Measurements from ENCODE around the gene TBCC. TPM values are rescaled to one million over a fixed set of nuclear protein-coding genes. Genes with fewer than 3 reads are reported as not detected.

Gene TBCC
- total RNA-seq, 4 donors from 2014 or later = 33.2 to 61.8 (median 45.1) TPM

GRCh38 chr6:42758756-42759430 lies 13.0 kb upstream of the TBCC start:
- ATAC-seq = peak; percentile 75 to 89
- H3K36me3 ChIP-seq = no peaks in the 10 kb centered on the region
- no peak overlapping the region for H3K4me3 ChIP-seq
- in situ Hi-C loops (cut with MboI; ENCODE audit: low sequenced_read_pairs in 4 of 4) = no loop called here
- H3K9me3 ChIP-seq = no peaks in the 10 kb centered on the region
- intact Hi-C loops (cut with DNase I; ENCODE audit: low total_unique reads) = no loop called here
- no peaks in the 10 kb centered on the region for H3K27me3 ChIP-seq
- H3K27ac ChIP-seq = peak overlapping the region; percentile 7 to 65 (median 8)
- DNase-seq = peak in 1 of 2 donors; percentile 25
- TF ChIP-seq CTCF (IDR thresholded peaks at IDR 0.05 in 4 of 5, conservative IDR thresholded peaks at IDR 0.05 in 1 of 5) (no peak), POLR2A (IDR thresholded peaks at IDR 0.05) (no peak)
- peaks cover 10 to 16% of the 10 kb centered on the region in 2 donors for H3K4me1 ChIP-seq

GRCh38 chr6:42756722-42757121 lies 10.8 kb upstream of the TBCC start:
- Histone ChIP-seq H3K9me3 (no peaks in the 10 kb centered on the region), H3K4me1 (peaks cover 10 to 16% of the 10 kb centered on the region in 2 donors), H3K27ac (no peak overlapping the region), H3K36me3 (no peaks in the 10 kb centered on the region), H3K4me3 (no peak overlapping the region), H3K27me3 (no peaks in the 10 kb centered on the region)
- DNase-seq (no peak), ATAC-seq (no peak)
- TF ChIP-seq CTCF (IDR thresholded peaks at IDR 0.05 in 4 of 5, conservative IDR thresholded peaks at IDR 0.05 in 1 of 5) = no peak
- TF ChIP-seq POLR2A (IDR thresholded peaks at IDR 0.05) = no peak
- intact Hi-C loops (cut with DNase I; ENCODE audit: low total_unique reads) = no loop called here
- in situ Hi-C loops (cut with MboI; ENCODE audit: low sequenced_read_pairs in 4 of 4) = no loop called here

- in situ Hi-C loops (cut with MboI; ENCODE audit: low sequenced_read_pairs in 4 of 4) (no loop called here), intact Hi-C loops (cut with DNase I; ENCODE audit: low total_unique reads) (no loop called here)
- Histone ChIP-seq H3K27ac (no peak overlapping the region), H3K36me3 (no peaks in the 10 kb centered on the region), H3K9me3 (no peaks in the 10 kb centered on the region), H3K27me3 (no peaks in the 10 kb centered on the region), H3K4me1 (peaks cover 10 to 16% of the 10 kb centered on the region in 2 donors), H3K4me3 (no peak overlapping the region)
- TF ChIP-seq POLR2A (IDR thresholded peaks at IDR 0.05) = no peak
- no peak for TF ChIP-seq CTCF (IDR thresholded peaks at IDR 0.05 in 4 of 5, conservative IDR thresholded peaks at IDR 0.05 in 1 of 5)
- ATAC-seq = no peak
- no peak for DNase-seq
Measured at GRCh38 chr6:42754759-42755158, 8.9 kb upstream of the TBCC start.

GRCh38 chr6:42751055-42751454 lies 5.2 kb upstream of the TBCC start:
- DNase-seq (no peak), ATAC-seq (no peak)
- no peaks in the 10 kb centered on the region for H3K27me3 ChIP-seq
- H3K4me1 ChIP-seq = peaks cover 0 to 4% of the 10 kb centered on the region in 2 donors
- TF ChIP-seq POLR2A (IDR thresholded peaks at IDR 0.05) (no peak), CTCF (IDR thresholded peaks at IDR 0.05 in 4 of 5, conservative IDR thresholded peaks at IDR 0.05 in 1 of 5) (no peak)
- no peaks in the 10 kb centered on the region for H3K36me3 ChIP-seq
- H3K27ac ChIP-seq = no peak overlapping the region
- in situ Hi-C loops (cut with MboI; ENCODE audit: low sequenced_read_pairs in 4 of 4) (no loop called here), intact Hi-C loops (cut with DNase I; ENCODE audit: low total_unique reads) (no loop called here)
- no peaks in the 10 kb centered on the region for H3K9me3 ChIP-seq
- H3K4me3 ChIP-seq = no peak overlapping the region
